HUES6 (cell line): ENCODE data around the gene BMAL1.

Source experiments
- H3K27ac ChIP-seq: 2 replicates; pipeline ENCODE4 v1.7.0; 2013; ENCODE audit warnings: low read depth, mild to moderate bottlenecking, low read length, inconsistent platforms
- H3K27me3 ChIP-seq: 2 replicates; pipeline ENCODE4 v1.6.1; 2013; ENCODE audit warnings: low read length; ENCODE audit not compliant: control insufficient read depth, insufficient read depth
- H3K36me3 ChIP-seq: 2 replicates; pipeline ENCODE4 v1.6.1; 2013; ENCODE audit warnings: low read length; ENCODE audit not compliant: control insufficient read depth, insufficient read depth
- H3K4me1 ChIP-seq: 2 replicates; pipeline ENCODE4 v1.6.1; 2013; ENCODE audit warnings: low read length; ENCODE audit not compliant: control insufficient read depth, insufficient read depth
- H3K4me3 ChIP-seq: 2 replicates; pipeline ENCODE4 v1.5.1; 2013; ENCODE audit warnings: low read depth, low read length
- H3K9ac ChIP-seq: one replicate; pipeline ENCODE4 v1.6.1; 2013; ENCODE audit warnings: mild to moderate bottlenecking, low read length
- H3K9me3 ChIP-seq: 2 replicates; pipeline ENCODE4 v1.6.1; 2013; ENCODE audit warnings: low read depth, low read length; ENCODE audit not compliant: control insufficient read depth, insufficient read depth

Gene BMAL1

GRCh38 chr11:13366266-13367026 lies 88.9 kb downstream of the BMAL1 start:
- H3K4me1 ChIP-seq = peaks cover 15% of the 10 kb centered on the region; the same call in 1 of the 2 replicates
- peaks cover 21% of the 10 kb centered on the region; the same call in 1 of the 2 replicates for H3K27me3 ChIP-seq
- H3K36me3 ChIP-seq = no peaks in the 10 kb centered on the region
- no peak overlapping the region for H3K27ac ChIP-seq
- no peak overlapping the region for H3K9ac ChIP-seq
- H3K9me3 ChIP-seq = no peaks in the 10 kb centered on the region
- H3K4me3 ChIP-seq = no peak overlapping the region

- peaks cover 15% of the 10 kb centered on the region; the same call in 1 of the 2 replicates for H3K4me1 ChIP-seq
- H3K9me3 ChIP-seq = no peaks in the 10 kb centered on the region
- no peak overlapping the region for H3K27ac ChIP-seq
- H3K27me3 ChIP-seq = peaks cover 15% of the 10 kb centered on the region; the same call in 1 of the 2 replicates
- no peak overlapping the region for H3K4me3 ChIP-seq
- H3K9ac ChIP-seq = no peak overlapping the region
- no peaks in the 10 kb centered on the region for H3K36me3 ChIP-seq
Measured at GRCh38 chr11:13367115-13367514, 89.5 kb downstream of the BMAL1 start.

- Histone ChIP-seq H3K4me3 (no peak overlapping the region), H3K36me3 (no peaks in the 10 kb centered on the region), H3K9ac (no peak overlapping the region)
Measured at GRCh38 chr11:13368041-13368446, 90.5 kb downstream of the BMAL1 start.

GRCh38 chr11:13373216-13373615 lies 95.6 kb downstream of the BMAL1 start:
- no peaks in the 10 kb centered on the region for H3K9me3 ChIP-seq
- H3K4me3 ChIP-seq = no peak overlapping the region
- H3K9ac ChIP-seq = no peak overlapping the region
- no peaks in the 10 kb centered on the region; the same call in 1 of the 2 replicates for H3K4me1 ChIP-seq
- no peaks in the 10 kb centered on the region for H3K36me3 ChIP-seq
- H3K27me3 ChIP-seq = no peaks in the 10 kb centered on the region
- H3K27ac ChIP-seq = no peak overlapping the region

More at GRCh38 chr11:13368041-13368446, 90.5 kb downstream of the BMAL1 start:
- no peaks in the 10 kb centered on the region for H3K9me3 ChIP-seq
- peaks cover 15% of the 10 kb centered on the region; the same call in 1 of the 2 replicates for H3K4me1 ChIP-seq
- H3K27ac ChIP-seq = no peak overlapping the region
- peaks cover 9% of the 10 kb centered on the region; the same call in 1 of the 2 replicates for H3K27me3 ChIP-seq

- Histone ChIP-seq H3K27ac (no peak overlapping the region), H3K36me3 (0 out of 2 replicates have a peak, but pooled peaks cover 7% of the 10 kb centered on the region), H3K4me3 (no peak overlapping the region)
Measured at GRCh38 chr11:13375798-13376197, 98.2 kb downstream of the BMAL1 start.

GRCh38 chr11:13376402-13376801 lies 98.8 kb downstream of the BMAL1 start:
- Histone ChIP-seq H3K27ac (no peak overlapping the region), H3K4me3 (no peak overlapping the region), H3K9ac (no peak overlapping the region), H3K36me3 (0 out of 2 replicates have a peak, but pooled peaks cover 7% of the 10 kb centered on the region), H3K4me1 (no peaks in the 10 kb centered on the region), H3K27me3 (no peaks in the 10 kb centered on the region), H3K9me3 (no peaks in the 10 kb centered on the region)

More at GRCh38 chr11:13375798-13376197, 98.2 kb downstream of the BMAL1 start:
- Histone ChIP-seq H3K4me1 (no peaks in the 10 kb centered on the region), H3K9me3 (no peaks in the 10 kb centered on the region), H3K27me3 (no peaks in the 10 kb centered on the region), H3K9ac (no peak overlapping the region)

GRCh38 chr11:13376838-13377237 lies 99.2 kb downstream of the BMAL1 start:
- Histone ChIP-seq H3K9ac (no peak overlapping the region), H3K27me3 (no peaks in the 10 kb centered on the region), H3K4me3 (no peak overlapping the region), H3K4me1 (no peaks in the 10 kb centered on the region), H3K9me3 (no peaks in the 10 kb centered on the region), H3K36me3 (0 out of 2 replicates have a peak, but pooled peaks cover 7% of the 10 kb centered on the region), H3K27ac (no peak overlapping the region)

- H3K4me1 ChIP-seq = no peaks in the 10 kb centered on the region
- no peak overlapping the region for H3K9ac ChIP-seq
- H3K27me3 ChIP-seq = no peaks in the 10 kb centered on the region
- peaks cover 14% of the 10 kb centered on the region; the same call in 1 of the 2 replicates for H3K36me3 ChIP-seq
- H3K9me3 ChIP-seq = no peaks in the 10 kb centered on the region
- no peak overlapping the region for H3K4me3 ChIP-seq
- no peak overlapping the region for H3K27ac ChIP-seq
Measured at GRCh38 chr11:13378316-13378715, 100.7 kb downstream of the BMAL1 start.

GRCh38 chr11:13380731-13381130 lies 103.1 kb downstream of the BMAL1 start:
- H3K9me3 ChIP-seq = no peaks in the 10 kb centered on the region
- no peaks in the 10 kb centered on the region for H3K4me1 ChIP-seq
- no peak overlapping the region for H3K4me3 ChIP-seq
- no peak overlapping the region for H3K27ac ChIP-seq
- no peak overlapping the region for H3K9ac ChIP-seq
- H3K36me3 ChIP-seq = peaks cover 14% of the 10 kb centered on the region; the same call in 1 of the 2 replicates
- H3K27me3 ChIP-seq = no peaks in the 10 kb centered on the region

- Histone ChIP-seq H3K4me3 (no peak overlapping the region), H3K36me3 (peaks cover 26% of the 10 kb centered on the region), H3K4me1 (no peaks in the 10 kb centered on the region), H3K27ac (no peak overlapping the region), H3K9me3 (no peaks in the 10 kb centered on the region), H3K27me3 (no peaks in the 10 kb centered on the region), H3K9ac (no peak overlapping the region)
Measured at GRCh38 chr11:13382751-13383150, 105.2 kb downstream of the BMAL1 start.

- no peaks in the 10 kb centered on the region for H3K4me1 ChIP-seq
- no peak overlapping the region for H3K4me3 ChIP-seq
- H3K9me3 ChIP-seq = no peaks in the 10 kb centered on the region
- H3K36me3 ChIP-seq = peaks cover 32% of the 10 kb centered on the region
- H3K9ac ChIP-seq = no peak overlapping the region
- no peak overlapping the region for H3K27ac ChIP-seq
- no peaks in the 10 kb centered on the region for H3K27me3 ChIP-seq
Measured at GRCh38 chr11:13384908-13385640, 107.5 kb downstream of the BMAL1 start.
